Measurements from ENCODE around the gene BAHCC1. TPM values are rescaled to one million over a fixed set of nuclear protein-coding genes. Genes with fewer than 3 reads are reported as not detected.
A peak's percentile ranks its signal among the peaks of the same experiment; 100 is the strongest.

Gene BAHCC1
- total and polyA plus RNA-seq, 2 of the 8 experiments (the other 6 are each of a cell fraction or from before 2014, with no cell fraction given), result 0.26 to 0.58 TPM

DNA sequence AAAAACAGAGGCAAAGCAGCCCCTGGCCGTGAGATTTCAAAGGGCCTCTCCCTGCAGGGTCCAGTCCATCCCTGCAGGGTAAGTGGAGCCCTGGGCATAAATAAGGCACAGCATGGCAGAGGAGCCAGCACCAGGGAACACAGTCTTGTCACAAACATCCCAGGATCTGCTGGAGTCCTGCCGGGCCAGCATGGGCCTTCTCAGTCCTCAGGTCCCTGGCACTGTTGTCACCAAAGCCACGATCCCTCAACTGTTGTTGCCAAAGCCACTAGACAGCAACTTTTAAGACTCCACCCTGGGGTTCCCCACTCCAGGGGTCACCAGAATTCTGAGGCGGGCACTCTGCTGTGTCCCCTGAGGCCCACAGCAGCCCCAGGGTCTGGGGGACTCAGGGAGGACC is 47.8 kb upstream of the BAHCC1 start:
- H3K23me2 ChIP-seq (ENCODE audit: low read depth, low read length), result peaks cover 23% of the 10 kb centered on the region; the same call in 1 of the 2 replicates
- H2BK15ac ChIP-seq (ENCODE audit: low read length), result no peak overlapping the region
- no peak overlapping the region for H4K8ac ChIP-seq (ENCODE audit: extremely low read depth, insufficient read depth, low read length)
- H3K27ac ChIP-seq (ENCODE audit: low read depth, low read length), result no peak overlapping the region
- peaks cover 0 to 17% (median 6%) of the 10 kb centered on the region in 4 experiments; a peak in 5 of 7 replicates for H3K4me1 ChIP-seq (replicated peaks in 1 of 4; ENCODE audit: control insufficient read depth in 3 of 4, insufficient read depth in 4 of 4, low read length in 3 of 4)
- H3K27me3 ChIP-seq (replicated peaks in 1 of 4; ENCODE audit: control insufficient read depth in 3 of 4, extremely low read depth in 1 of 4, insufficient read depth in 3 of 4, low read length in 3 of 4), result peaks cover 23 to 63% (median 51%) of the 10 kb centered on the region in 4 experiments
- H3K79me2 ChIP-seq (ENCODE audit: control insufficient read depth in 1 of 2, insufficient read depth in 2 of 2, low read length in 2 of 2), result no peaks in the 10 kb centered on the region
- no peak overlapping the region for H3K18ac ChIP-seq (ENCODE audit: extremely low read depth, low read length)
- H3K9me3 ChIP-seq (ENCODE audit: insufficient read depth in 2 of 2, low read depth in 1 of 2, low read length in 1 of 2), result no peaks in the 10 kb centered on the region; a peak in 1 of 4 replicates
- no peaks in the 10 kb centered on the region for H3K79me1 ChIP-seq (ENCODE audit: low read depth, low read length)
- FAIRE-seq, result no peak
- no peak overlapping the region for H3K23ac ChIP-seq (ENCODE audit: insufficient read length)
- TF ChIP-seq, protein P1, sequence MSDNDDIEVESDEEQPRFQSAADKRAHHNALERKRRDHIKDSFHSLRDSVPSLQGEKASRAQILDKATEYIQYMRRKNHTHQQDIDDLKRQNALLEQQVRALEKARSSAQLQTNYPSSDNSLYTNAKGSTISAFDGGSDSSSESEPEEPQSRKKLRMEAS (IDR thresholded peaks at IDR 0.05), result no peak
- TF ChIP-seq CHD2 (IDR thresholded peaks at IDR 0.05; ENCODE audit: low read length), result no peak
- TF ChIP-seq KDM1A (IDR thresholded peaks at IDR 0.05; ENCODE audit: borderline replicate concordance, low read length), result no peak
- no peak for TF ChIP-seq RAD21 (IDR thresholded peaks at IDR 0.05 in 1 of 2, conservative IDR thresholded peaks at IDR 0.05 in 1 of 2; ENCODE audit: low read depth in 2 of 2, low read length in 2 of 2)
- TF ChIP-seq POLR2A (IDR thresholded peaks at IDR 0.05; ENCODE audit: control extremely low read depth in 1 of 2, low read depth in 2 of 2, low read length in 2 of 2), result no peak
- no peak for TF ChIP-seq ASH2L (IDR thresholded peaks at IDR 0.05; ENCODE audit: low read length)
- no peak for TF ChIP-seq BRCA1 (IDR thresholded peaks at IDR 0.05; ENCODE audit: low read depth, low read length)
- no peak for TF ChIP-seq SAP30 (IDR thresholded peaks at IDR 0.05; ENCODE audit: insufficient read depth, insufficient replicate concordance, low read length)
- no peak for TF ChIP-seq SRF (IDR thresholded peaks at IDR 0.05; ENCODE audit: low read depth, low read length)
- no peak for TF ChIP-seq KDM5A (IDR thresholded peaks at IDR 0.05; ENCODE audit: low read length)
- no peak overlapping the region for H3K14ac ChIP-seq (ENCODE audit: insufficient read length)
- no peak overlapping the region for H2BK12ac ChIP-seq (ENCODE audit: low read depth, low read length)
- H3K4me2 ChIP-seq (ENCODE audit: insufficient read depth in 1 of 2, low read depth in 2 of 2, low read length in 2 of 2), result peak overlapping the region in 1 of 2 experiments; percentile 82; a peak in 1 of 4 replicates
- H3K56ac ChIP-seq (replicated peaks; ENCODE audit: insufficient read length, low read depth, low read length), result no peak overlapping the region
- H2AFZ ChIP-seq (ENCODE audit: low read length), result no peak overlapping the region
- H2BK20ac ChIP-seq (ENCODE audit: low read length), result no peak overlapping the region
- H4K20me1 ChIP-seq (replicated peaks in 1 of 2; ENCODE audit: control insufficient read depth in 1 of 2, insufficient read depth in 2 of 2, low read length in 2 of 2), result peaks cover 0 to 1% of the 10 kb centered on the region in 2 experiments
- no peak overlapping the region for H3K4me3 ChIP-seq (ENCODE audit: extremely low read depth in 1 of 4, insufficient read depth in 2 of 4, low read depth in 3 of 4, low read length in 4 of 4)
- H3K9ac ChIP-seq (replicated peaks in 1 of 4; ENCODE audit: extremely low read depth in 1 of 4, low read depth in 3 of 4, low read length in 3 of 4), result no peak overlapping the region
- no peak overlapping the region for H4K91ac ChIP-seq (replicated peaks; ENCODE audit: insufficient read length, low read length)
- DNase-seq (ENCODE audit: low read depth in 1 of 2, low spot score in 2 of 2), result no peak
- no peaks in the 10 kb centered on the region for H3K36me3 ChIP-seq (ENCODE audit: control insufficient read depth in 2 of 4, insufficient read depth in 4 of 4, low read length in 3 of 4)
- WGBS, 2 experiments (ENCODE audit: extremely low coverage in 1 of 2, insufficient coverage in 1 of 2, insufficient read length in 1 of 2, insufficient replicate concordance in 2 of 2, low coverage in 1 of 2, low lambda C conversion rate in 2 of 2, missing lambda C conversion rate in 1 of 2), result 69% methylated on average over 4 of the region's 4 CpGs; no CpG with 5 or more reads in 1 of the 2 experiments
- H2BK5ac ChIP-seq (ENCODE audit: low read depth, low read length), result no peak overlapping the region
- H3K4ac ChIP-seq (replicated peaks; ENCODE audit: insufficient read length, low read depth, low read length), result no peak overlapping the region
- POLR2A ChIA-PET (ENCODE audit: partially characterized antibody), result no interaction called here
- CTCF ChIA-PET (ENCODE audit: partially characterized antibody), result interaction anchor here (0.9 kb wide), 1 partner anchor 52 kb away, joined by 3 read pairs; no protein-coding TSS in a partner anchor
- no peak overlapping the region for H4K5ac ChIP-seq (ENCODE audit: insufficient read length, low read depth, low read length)
- H2BK120ac ChIP-seq (replicated peaks; ENCODE audit: low read depth, low read length), result no peak overlapping the region
- no peak overlapping the region for H2AK5ac ChIP-seq (ENCODE audit: low read depth, low read length)

Data from H1 (cell line).